ENCODE measurements around the gene ELANE.
"Not testable (repeated sequence)": the region's sequence is repeated elsewhere in the genome, so short reads cannot be mapped to it uniquely, and the experiment has no call there.

The ELANE gene

DNA sequence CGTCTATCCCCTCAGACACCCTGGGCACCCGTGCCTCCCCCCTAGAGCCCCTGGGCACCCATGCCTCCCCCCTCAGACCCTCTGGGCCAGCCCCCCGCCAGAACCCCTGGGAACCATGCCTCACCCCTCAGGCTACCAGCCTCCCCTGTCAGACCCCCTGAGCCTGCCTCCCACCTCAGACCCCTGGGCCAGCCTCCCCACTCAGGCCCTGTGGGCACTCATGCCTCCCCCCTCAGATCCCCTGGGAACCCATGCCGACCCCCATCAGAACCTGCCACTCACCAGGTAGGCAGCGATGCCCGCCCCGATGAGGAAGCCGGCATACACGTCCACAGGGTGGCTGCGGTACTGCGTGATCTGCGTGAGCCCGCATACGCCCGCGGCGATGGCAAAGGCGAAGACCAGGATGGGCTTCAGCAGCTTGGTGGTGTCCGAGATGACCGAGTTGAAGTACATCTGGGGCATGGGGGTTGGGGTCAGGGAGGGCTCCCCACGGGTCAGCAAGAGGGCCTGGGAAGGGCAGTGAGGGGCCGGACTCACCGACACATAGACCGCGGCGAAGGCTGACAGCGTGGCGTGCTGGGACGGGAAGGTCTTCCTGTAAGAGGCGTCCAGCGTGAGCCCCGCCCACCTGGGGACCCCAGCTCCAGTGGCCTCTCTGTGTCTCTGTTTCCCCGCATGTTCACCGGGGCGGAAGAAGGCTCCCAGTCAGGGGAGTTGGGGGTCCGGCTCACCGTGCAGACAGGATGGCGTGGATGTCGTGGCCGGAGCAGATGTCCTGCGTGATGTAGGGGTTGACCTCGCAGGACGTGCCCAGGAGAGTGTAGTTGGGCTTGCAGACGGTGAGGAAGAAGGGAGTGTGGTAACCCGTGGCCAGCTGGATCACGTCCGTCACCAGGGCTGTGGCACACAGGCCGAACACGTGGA lies 37.7 kb upstream of the ELANE start:
- no peak for DNase-seq (ENCODE audit: low read depth in 3 of 3)

DNA sequence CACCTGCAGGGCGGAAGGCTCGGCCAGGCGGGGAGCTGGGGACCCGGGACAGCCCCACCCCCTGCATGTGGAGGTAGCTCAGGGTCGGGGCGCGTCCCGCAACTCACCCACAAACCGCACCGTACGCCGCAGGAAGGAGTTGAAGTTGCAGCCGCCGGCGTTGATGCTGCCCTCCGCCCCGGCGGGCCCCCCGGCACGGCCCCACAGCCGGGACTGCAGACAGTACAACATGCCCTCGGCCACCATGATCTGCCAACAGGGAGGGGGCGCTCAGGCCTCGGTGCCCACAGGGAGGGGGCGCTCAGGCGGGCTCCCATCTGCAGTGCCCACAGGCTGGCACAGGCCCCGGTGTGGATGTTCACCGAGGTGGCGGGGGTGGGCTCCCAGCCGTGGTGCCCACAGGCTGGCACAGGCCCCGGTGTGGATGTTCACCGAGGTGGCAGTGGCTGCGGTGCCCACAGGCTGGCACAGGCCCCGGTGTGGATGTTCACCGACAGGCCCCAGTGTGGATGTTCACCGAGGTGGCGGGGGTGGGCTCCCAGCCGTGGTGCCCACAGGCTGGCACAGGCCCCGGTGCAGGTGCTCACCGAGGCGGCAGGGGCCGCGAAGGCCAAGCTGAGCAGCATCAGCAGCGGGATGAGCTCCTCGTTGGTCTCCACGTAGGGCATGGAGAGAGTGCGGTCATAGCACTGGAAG lies 36.9 kb upstream of the ELANE start:
- no peak for DNase-seq (ENCODE audit: low read depth in 3 of 3)

DNA sequence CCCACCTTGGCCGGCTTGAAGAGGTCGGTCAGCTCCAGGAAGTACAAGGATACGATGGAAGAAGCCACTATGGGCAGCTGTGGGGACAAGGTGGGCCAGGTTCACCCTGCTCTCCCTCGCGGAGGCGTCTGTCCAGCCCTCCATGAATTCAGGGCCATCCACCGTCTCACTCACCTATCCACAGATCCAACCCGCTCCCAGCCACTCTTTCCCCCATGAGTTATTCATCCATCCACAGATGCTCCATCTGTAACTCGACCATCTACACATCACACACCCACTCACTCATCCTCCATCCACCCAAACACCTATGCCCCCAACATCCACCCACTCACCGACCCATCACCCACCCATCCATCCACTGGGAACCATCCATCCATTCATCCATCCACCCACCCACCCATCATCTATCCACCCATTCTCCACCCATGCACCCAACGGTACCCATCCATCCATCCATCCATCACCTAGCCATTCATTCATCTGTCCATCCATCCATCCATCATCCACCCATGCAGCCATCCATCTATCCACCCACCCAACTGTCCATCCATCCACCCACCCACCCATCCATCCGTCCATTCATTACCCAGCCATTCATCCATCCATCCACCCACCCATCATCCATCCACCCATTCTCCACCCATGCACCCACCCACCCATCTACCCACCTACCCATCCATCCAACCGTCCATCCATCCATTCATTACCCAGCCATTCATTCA lies 36.2 kb upstream of the ELANE start:
- DNase-seq (ENCODE audit: low read depth in 3 of 3): no peak

DNA sequence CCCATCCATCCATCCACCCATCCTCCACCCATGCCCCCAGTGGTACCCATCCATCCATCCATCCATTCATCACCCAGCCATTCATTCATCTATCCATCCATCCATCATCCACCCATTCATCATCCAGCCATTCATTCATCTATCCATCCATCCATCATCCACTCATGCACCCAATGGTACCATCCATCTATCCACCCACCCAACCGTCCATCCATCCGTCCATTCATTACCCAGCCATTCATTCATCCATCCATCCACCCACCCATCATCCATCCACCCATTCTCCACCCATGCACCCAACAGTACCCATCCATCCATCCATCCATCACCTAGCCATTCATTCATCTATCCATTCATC lies 35.6 kb upstream of the ELANE start:
- DNase-seq (ENCODE audit: low read depth in 3 of 3): no peak

DNA sequence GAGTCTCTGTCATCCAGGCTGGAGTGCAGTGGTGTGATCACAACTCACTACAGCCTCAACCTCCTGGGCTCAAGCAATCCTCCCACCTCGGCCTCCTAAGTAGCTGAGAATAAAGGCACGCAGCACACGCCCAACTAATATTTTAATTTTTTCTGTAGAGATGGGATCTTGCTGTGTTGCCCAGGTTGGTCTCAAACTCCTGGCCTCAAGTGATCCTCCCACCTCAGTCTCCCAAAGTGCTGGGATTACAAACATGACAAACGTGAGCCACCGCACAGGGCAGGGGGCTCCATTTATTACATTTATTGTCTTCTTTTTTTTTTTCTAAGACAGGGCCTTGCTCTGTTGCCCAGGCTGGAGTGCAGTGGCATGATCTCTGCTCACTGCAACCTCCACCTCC lies 31.9 kb upstream of the ELANE start:
- not testable (repeated sequence) for DNase-seq (ENCODE audit: low read depth in 3 of 3)

DNA sequence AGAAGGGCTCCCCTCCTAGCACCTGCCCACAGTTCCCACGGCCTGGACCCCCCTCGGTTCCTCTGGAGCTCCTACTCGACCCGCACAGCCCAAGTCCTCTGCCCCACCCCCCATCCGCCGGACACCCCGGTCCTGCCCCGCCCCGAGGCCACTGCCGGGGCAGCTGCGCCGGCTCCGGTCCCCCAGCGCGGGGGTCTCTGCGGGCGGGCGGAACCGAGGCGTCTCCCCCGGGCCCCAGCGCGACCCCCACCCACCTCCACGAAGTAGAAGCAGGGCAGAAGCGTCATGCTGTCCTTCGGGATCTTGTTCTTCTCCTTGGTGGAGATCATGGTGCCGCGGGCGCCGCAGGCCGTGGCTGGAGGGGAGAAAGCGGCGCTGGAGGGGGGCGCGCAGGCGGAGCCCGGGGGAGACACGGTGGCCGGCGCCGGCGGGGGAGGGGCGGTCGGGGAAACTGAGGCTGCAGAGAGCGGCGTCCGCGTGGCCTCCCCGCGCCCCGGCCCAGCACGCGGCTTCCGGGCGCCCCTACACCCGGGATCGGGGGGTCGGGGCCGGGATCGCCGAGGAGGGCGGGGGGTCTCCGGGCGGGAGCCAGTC lies 30.8 kb upstream of the ELANE start:
- no peak for DNase-seq (ENCODE audit: low read depth in 3 of 3)

DNA sequence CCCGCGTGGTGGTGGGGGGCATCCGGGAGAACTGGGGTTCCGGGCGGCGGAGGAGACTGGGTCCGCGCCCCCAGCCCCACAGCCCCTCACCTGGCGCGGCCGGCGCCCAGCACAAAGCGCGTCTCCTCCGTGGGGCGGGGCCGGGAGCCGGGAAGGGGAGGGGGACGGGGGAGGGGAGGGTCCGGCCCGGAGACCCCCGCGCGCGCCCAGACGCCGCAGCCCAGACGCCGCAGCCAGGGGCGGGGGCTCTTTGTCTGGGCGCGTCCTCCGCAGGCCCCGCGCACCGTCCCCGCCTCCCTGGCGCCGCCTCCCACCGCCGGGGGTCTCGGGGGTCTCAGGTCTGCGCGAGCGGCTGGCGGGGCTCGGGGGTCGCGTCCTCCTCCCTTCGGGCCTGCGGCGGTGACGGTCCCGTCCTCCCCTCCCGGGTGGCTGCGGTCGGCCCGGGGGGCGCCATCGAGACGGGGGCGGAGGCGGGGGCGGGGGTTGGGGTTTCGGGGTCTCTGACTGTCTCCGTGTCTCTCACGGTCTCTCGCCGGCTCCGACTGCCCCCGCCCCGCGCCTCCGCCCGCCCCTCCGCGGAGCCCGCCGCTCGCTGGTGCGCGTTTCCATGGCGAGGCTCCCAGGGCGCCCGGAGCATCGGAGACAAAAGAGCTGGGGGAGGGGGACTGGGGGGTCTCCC lies 30.1 kb upstream of the ELANE start, which contains the start of gene PLPPR3:
Gene PLPPR3 (minus strand): TSS at position 131 of the 679 bp plus-strand sequence. CDS start 396 bp downstream, outside the sequence.
- DNase-seq (ENCODE audit: low read depth in 3 of 3): no peak

DNA sequence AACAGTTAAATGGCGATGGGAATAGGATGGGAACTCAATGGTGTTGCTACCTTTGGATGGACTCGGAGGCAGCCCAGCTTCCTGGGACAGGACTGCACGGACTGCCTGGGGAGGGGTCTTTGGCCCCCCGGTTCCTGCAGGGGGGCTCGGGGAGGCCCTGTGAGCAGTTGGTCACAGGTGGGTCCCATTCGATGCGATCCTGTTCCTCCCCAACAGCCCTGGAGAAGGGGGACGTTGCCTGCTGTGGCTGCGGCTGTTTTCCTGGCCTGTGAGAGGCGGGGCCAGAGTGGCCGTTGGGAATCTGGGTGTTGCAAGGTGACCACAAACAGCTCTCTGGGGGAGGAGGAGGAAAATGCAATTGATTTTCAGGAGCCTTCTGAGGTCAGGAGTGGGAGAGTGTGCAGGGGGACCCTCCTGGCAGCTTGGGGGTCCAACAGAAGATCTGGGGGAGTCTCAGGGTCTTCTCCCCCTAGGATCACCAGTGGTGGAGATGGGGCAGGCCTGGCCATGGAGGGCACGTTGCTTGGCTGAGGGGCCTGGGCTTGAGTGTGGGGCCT lies 28.5 kb upstream of the ELANE start:
- DNase-seq (ENCODE audit: low read depth in 3 of 3): no peak

DNA sequence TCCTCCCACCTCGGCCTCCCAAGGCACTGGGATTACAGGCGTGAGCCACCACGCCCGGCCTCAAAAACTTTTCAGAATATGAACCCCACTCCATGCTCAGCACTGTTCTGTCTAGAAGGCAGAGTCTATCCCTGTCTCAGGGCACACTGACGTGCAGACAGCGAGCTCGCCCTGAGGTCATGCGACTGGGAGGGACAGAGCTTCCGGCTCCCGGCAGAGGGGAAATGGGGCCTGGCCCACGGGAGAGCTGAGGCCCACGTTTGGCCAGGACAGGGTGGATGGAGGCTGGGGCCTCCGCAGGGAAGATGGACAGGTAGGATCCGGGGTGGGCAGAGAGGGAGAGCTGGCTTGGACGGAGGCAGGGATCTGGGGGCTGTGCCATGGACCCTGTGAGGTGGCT lies 27.2 kb upstream of the ELANE start:
- DNase-seq (ENCODE audit: low read depth in 3 of 3): no peak

DNA sequence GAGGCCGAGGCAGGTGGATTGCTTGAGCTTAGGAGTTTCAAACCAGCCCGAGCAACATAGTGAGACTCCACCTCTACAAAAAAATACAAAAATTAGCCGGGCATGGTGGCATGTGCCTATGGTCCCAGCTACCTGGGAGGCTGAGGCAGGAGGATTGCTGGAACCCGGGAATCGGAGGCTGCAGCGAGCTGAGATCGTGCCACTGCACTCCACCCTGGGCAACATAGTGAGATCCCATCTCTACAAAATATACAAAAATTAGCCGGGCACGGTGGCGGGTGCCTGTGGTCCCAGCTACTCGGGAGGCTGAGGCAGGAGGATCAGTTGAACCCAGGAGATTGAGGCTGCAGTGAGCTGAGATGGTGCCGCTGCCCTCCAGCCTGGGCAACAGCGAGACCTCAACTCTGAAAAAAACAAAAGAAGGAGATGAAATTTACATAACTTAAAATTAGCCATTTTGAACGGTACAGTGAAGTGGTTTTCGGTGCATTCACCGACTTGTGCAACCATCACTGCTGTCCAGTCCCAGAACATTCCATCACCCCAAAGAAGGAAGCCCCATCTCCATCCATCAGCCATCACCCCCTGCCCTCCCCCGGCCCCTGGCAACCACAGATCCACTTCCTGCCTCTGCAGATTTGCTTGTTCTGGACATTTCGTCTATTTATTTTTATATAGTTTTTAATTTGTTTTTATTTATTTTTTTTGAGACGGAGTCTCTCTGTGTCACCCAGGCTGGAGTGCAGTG lies 26.0 kb upstream of the ELANE start:
- DNase-seq (ENCODE audit: low read depth in 3 of 3): no peak

DNA sequence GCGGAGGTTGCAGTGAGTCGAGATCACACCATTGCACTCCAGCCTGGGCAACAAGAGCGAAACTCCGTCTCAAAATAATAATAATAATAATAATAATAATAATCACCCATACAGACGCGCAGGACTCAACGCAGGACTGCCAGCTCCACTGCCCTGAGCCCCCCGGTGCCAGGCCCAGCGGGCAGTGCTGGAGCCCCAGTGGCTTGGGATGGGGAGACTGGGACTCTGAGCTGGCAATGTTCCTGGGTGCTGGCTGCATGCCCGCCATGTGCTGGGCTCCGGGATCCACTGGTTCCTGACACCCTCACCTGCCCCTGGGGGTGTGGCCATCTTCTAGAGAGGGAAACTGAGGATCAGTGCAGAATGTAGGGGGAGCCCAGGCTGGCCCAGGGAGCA lies 24.8 kb upstream of the ELANE start:
- no peak for DNase-seq (ENCODE audit: low read depth in 3 of 3)

DNA sequence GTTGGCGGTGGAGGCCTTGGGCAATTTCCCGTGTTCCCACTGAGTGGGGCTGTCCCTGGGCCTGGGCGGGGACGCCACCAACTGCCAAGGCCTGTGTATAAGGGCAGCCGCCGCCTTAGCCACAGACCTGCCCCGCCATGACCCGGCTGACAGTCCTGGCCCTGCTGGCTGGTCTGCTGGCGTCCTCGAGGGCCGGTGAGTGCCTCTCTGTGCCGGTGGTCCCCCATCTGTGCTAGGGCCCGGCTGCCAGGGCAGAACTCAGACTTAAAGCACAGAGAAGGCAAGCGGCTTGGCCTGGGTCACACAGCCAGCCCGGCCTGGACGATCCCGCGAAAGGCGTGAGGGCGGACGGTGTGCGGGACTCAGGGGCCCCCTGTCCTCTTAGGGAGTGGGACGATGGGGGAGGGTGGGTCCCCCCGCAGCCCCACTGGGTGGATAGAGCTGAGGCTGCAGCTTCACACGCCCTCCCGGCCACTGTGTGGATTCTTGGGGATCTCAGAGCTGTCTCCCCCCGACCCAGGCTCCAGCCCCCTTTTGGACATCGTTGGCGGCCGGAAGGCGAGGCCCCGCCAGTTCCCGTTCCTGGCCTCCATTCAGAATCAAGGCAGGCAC lies 24.3 kb upstream of the ELANE start, which contains the start of gene AZU1:
Gene AZU1 (plus strand): TSS at position 128 of the 612 bp plus-strand sequence. CDS start 10 bp downstream, at position 138.
- no peak for DNase-seq (ENCODE audit: low read depth in 3 of 3)

DNA sequence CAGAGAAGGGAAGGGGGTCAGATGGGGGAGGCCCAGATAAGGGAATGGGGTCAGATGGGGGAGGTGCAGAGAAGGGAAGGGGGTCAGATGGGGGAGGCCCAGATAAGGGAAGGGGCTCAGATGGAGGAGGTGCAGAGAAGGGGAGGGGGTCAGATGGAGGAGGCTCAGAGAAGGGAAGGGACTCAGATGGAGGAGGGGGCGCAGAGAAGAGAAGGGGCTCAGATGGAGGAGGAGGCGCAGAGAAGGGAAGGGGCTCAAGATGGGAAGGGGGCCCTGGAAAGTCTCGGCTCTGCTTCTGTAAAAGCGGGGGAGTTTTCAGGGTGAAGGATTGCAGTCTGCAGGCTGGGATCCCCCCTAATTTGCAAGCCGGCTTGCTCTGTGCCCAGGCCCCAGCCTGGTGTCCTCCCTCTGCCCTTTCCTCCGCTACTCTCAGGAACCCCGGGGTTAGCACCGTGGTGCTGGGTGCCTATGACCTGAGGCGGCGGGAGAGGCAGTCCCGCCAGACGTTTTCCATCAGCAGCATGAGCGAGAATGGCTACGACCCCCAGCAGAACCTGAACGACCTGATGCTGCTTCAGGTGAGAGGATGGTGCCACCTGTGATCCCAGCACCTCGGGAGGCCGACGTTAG lies 22.9 kb upstream of the ELANE start:
- DNase-seq (ENCODE audit: low read depth in 3 of 3): no peak

DNA sequence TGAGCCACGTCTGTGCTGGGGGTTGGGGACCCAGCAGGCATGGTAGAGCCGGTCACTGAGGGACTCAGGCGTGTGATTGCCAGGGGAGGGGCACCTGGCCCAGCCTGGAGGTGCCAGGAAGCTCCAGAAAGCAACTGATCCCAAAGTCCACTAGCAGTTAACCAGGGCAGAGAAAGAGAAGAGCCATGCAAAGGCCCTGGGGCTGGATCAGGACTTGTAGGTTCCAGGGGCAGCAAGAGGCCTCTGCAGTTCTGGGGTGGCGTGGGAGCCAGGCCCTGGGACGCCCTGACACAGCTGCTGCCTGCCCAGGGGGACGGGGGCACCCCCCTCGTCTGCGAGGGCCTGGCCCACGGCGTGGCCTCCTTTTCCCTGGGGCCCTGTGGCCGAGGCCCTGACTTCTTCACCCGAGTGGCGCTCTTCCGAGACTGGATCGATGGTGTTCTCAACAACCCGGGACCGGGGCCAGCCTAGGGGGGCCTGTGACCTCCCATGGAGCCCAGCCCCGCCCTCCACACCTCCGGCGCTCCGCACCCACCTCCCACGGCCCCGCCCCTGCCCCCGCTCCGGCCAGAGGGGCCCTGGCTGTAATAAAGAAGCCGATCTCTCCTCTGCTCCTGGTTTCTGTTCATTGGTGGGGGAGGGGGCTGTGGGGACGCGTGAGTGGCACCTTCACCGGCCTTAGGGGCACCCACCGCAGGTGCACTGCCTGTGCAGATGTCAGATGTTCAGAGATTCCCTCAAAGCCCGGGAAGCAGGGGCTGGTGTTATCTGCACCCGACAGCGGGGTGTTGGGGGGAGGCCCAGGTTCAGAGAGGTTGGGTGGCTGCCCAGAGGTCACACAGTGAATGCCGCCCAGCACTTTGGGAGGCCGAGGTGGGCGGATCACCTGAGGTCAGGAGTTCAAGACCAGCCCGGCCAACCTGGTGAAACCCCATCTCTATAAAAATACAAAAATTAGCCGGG lies 20.4 kb upstream of the ELANE start:
- no peak for DNase-seq (ENCODE audit: low read depth in 3 of 3)

DNA sequence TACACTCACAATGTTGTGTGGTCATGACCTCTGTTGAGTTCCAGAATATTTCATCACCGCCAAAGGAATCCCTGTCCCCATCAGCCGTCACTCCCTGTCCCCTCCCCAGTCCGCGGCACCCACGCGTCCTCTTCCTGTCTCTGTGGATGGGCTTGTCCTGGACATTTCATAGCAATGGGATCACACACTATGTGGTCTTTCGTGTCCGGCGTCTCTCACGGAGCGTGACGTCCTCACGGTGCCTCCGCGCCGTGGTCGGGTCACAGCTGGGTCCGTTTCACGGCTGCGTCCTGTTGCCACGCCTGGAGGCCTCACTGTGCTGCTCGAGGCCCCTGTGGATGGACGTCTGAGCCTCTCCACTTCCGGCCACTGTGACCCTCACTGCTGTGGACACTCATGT lies 17.9 kb upstream of the ELANE start:
- DNase-seq (ENCODE audit: low read depth in 3 of 3): no peak

DNA sequence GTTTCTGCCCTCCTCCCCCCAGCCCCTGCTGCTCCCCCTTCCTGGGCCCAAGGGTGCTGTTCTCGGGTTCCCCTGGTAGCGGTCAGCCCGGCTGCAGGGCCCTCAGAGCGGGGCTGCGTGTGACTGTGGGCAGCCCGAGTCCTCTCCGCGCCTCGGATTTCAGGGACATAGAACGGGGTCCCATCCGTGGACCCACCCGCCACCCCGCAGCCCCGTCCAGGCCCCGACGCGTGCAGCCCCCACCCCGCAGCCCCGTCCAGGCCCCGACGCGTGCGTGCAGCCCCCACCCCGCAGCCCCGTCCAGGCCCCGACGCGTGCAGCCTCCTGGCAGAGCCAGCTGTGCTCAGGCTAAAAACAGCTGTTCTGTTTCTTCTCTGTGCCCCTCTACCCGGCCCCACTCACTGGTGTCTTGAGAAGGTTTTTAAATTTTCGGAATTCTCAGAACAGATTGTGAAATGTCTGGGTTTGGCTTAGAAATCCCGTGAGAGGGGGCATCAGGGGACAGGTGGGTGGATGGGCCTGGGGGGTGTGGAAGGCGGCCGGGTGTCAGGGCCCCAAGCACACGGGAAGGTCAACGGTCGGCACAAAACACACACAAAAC lies 16.8 kb upstream of the ELANE start:
- DNase-seq (ENCODE audit: low read depth in 3 of 3): no peak

DNA sequence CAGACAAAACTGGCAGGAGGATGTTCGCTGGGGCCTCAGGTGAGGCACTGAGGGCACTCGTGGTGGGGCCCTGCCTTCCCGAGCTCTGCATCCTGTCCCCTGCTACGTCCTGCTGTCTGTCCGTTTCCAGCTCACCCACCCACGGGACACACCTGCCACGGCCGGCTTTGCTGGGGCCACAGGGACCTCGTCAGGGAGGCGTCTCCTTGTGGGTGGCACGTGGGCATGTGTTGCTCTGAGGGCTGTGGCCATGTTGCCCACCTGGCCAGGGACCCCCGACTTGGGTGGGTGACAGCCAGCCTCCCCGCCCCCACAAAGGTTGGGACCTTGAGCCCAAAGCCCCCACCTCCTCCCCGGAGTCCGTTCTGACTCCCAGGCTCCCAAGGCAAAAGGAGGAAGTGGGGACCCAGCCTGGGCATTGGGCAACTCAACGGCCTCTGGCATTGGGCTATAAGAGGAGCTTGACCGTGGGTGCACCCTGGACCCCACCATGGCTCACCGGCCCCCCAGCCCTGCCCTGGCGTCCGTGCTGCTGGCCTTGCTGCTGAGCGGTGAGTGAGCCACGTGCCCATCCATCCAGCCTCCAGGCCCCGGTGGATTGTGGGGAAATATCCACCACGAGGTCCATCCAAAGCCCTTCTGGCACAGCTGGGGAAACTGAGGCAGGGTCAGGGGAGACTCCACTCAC lies 11.4 kb upstream of the ELANE start, which contains the start of gene PRTN3:
Gene PRTN3 (plus strand): TSS at position 481 of the 688 bp plus-strand sequence. CDS start 10 bp downstream, at position 491.
- no peak for DNase-seq (ENCODE audit: low read depth in 3 of 3)
